HEK293 (cell line): Measurements from ENCODE around the gene NOL4L.

Source experiments
- YY2 ChIP-seq: fragments of 450-650 bp; formaldehyde crosslinking; IDR thresholded peaks from 2 replicates; pipeline ENCODE4 v1.5.1; 2016; ENCODE audit warnings: missing biosample characterization, missing genetic modification characterization
- ZNF629 ChIP-seq: fragments of 450-650 bp; formaldehyde crosslinking; IDR thresholded peaks from 2 replicates; pipeline ENCODE4 v1.5.1; 2017; ENCODE audit warnings: missing biosample characterization, missing genetic modification characterization
- TF ChIP-seq, protein P1 (sequence below): fragments of 450-650 bp; formaldehyde crosslinking; IDR thresholded peaks from 2 replicates; pipeline ENCODE4 v1.5.1; 2016; ENCODE audit warnings: missing biosample characterization, missing genetic modification characterization

DNA sequence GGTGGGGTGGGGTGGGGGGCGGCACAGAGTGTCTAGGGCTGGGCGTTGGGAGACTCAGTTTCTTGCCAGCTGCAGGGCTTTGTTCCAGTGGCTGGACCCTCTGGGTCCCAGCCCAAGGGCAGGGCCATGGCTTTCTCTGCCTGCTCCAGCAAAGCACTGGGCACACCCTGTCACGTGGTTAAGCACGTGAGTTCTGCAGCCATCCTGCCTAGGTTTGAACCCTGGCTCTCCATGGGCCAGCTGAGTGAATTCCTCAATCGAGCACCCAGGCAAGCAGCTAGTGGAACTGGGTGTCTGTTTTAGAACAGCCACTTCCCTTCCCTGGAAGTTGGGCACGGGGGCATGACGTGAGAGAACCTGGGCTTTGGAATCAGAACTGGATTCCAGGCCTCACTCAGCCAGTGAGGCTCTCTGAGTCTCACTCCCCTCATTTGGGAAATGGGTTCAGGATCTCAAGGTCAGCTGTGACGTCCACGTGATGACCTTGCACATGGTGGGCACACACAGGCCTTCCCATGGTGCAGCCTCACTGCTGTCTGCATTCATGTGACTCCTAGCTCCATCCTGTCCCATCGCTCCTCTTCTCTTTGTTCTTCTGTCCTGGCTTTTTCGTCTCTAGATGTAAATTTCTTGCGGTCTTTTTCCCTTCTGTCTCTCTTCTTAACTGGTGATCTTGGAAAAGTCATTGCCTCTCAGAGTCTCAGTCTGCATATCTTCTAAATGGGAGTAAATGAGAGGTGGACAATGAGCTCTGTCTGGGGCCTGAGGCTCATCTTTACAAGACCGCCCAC lies 45.9 kb downstream of the NOL4L start:
- TF ChIP-seq, protein P1, sequence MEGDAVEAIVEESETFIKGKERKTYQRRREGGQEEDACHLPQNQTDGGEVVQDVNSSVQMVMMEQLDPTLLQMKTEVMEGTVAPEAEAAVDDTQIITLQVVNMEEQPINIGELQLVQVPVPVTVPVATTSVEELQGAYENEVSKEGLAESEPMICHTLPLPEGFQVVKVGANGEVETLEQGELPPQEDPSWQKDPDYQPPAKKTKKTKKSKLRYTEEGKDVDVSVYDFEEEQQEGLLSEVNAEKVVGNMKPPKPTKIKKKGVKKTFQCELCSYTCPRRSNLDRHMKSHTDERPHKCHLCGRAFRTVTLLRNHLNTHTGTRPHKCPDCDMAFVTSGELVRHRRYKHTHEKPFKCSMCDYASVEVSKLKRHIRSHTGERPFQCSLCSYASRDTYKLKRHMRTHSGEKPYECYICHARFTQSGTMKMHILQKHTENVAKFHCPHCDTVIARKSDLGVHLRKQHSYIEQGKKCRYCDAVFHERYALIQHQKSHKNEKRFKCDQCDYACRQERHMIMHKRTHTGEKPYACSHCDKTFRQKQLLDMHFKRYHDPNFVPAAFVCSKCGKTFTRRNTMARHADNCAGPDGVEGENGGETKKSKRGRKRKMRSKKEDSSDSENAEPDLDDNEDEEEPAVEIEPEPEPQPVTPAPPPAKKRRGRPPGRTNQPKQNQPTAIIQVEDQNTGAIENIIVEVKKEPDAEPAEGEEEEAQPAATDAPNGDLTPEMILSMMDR (tag by site-specific recombination), result no peak
- TF ChIP-seq YY2 (tag by site-specific recombination), result no peak
- TF ChIP-seq ZNF629 (tag by site-specific recombination), result no peak
